RWPE1 (cell line): ENCODE results near the gene DUSP6.

ENCODE experiments used
- CTCF ChIA-PET: fragments of 350-600 bp; sonication (Branson Sonifier 250); formaldehyde crosslinking; extraction: SDS; loops from one replicate; lab custom pipeline; 2021; lab: Yijun Ruan, JAX
- POLR2A ChIA-PET: fragments of 400-600 bp; formaldehyde crosslinking; extraction: SDS; loops from one replicate; lab custom pipeline; 2020; ENCODE audit warnings: antibody characterized with exemption; ENCODE audit not compliant: low non-redundant PET; lab: Yijun Ruan, JAX
- DNase-seq: peaks from one replicate; pipeline ENCODE4 v3.0.0; 2012; ENCODE audit warnings: low spot score
- H3K27ac ChIP-seq: fragments of 450-650 bp; 2 replicates; pipeline ENCODE4 v1.5.1; 2017
- CTCF ChIP-seq: fragments of 450-650 bp; conservative IDR thresholded peaks from 2 replicates; pipeline ENCODE4 v1.5.1; 2017; ENCODE audit warnings: low read depth, mild to moderate bottlenecking

Gene DUSP6

GRCh38 chr12:89376844-89377243, 24.5 kb upstream of the DUSP6 start:
- no peak for TF ChIP-seq CTCF
- H3K27ac ChIP-seq = no peak overlapping the region
- no peak for DNase-seq
- POLR2A ChIA-PET = no interaction called here
- CTCF ChIA-PET = interaction anchor here (0.6 kb wide), 2 partner anchors 229 to 326 kb away, joined by 3 to 4 read pairs; no protein-coding TSS in a partner anchor

GRCh38 chr12:89376202-89376529, 23.9 kb upstream of the DUSP6 start:
- ChIA-PET CTCF (interaction anchor here (0.6 kb wide), 2 partner anchors 228 to 326 kb away, joined by 3 to 4 read pairs; no protein-coding TSS in a partner anchor), POLR2A (no interaction called here)
- no peak for TF ChIP-seq CTCF

GRCh38 chr12:89373763-89374572, 21.7 kb upstream of the DUSP6 start:
- no peak for TF ChIP-seq CTCF
- H3K27ac ChIP-seq = peak overlapping the region; percentile 87
- peak; percentile 77 for DNase-seq
- CTCF ChIA-PET = interaction anchor here (0.7 to 0.8 kb wide), 4 partner anchors 22 to 235 kb away, joined by 3 to 5 read pairs (median 4); no protein-coding TSS in a partner anchor
- POLR2A ChIA-PET = no interaction called here

More at GRCh38 chr12:89376202-89376529, 23.9 kb upstream of the DUSP6 start:
- no peak for DNase-seq
- H3K27ac ChIP-seq = no peak overlapping the region; the same call in 1 of the 2 replicates

GRCh38 chr12:89372584-89373370, 20.5 kb upstream of the DUSP6 start:
- ChIA-PET CTCF (interaction anchor here (0.5 to 0.6 kb wide), 2 partner anchors 95 to 1266 kb away, joined by 3 read pairs; no protein-coding TSS in a partner anchor), POLR2A (interaction anchor here (0.5 kb wide), 1 partner anchor 516 kb away, joined by 3 read pairs; no protein-coding TSS in a partner anchor)
- no peak for DNase-seq
- peak overlapping the region; percentile 74 for H3K27ac ChIP-seq
- no peak for TF ChIP-seq CTCF

GRCh38 chr12:89370850-89371249, 18.5 kb upstream of the DUSP6 start:
- no peak for TF ChIP-seq CTCF
- peak; percentile 94 for DNase-seq
- H3K27ac ChIP-seq = peak overlapping the region; percentile 90
- ChIA-PET POLR2A (interaction anchor here (0.9 kb wide), 1 partner anchor 18 kb away, joined by 3 read pairs; the partner anchor contains the start of gene DUSP6), CTCF (no interaction called here)

GRCh38 chr12:89370421-89370831, 18.1 kb upstream of the DUSP6 start:
- TF ChIP-seq CTCF = no peak
- ChIA-PET POLR2A (no interaction called here), CTCF (no interaction called here)
- peak overlapping the region; percentile 90 for H3K27ac ChIP-seq
- DNase-seq = no peak
